ENCODE measurements around the gene ZGRF1.
A peak's percentile ranks its signal among the peaks of the same experiment; 100 is the strongest.
"Not testable (repeated sequence)": the region's sequence is repeated elsewhere in the genome, so short reads cannot be mapped to it uniquely, and the experiment has no call there.

ZGRF1 gene

DNA sequence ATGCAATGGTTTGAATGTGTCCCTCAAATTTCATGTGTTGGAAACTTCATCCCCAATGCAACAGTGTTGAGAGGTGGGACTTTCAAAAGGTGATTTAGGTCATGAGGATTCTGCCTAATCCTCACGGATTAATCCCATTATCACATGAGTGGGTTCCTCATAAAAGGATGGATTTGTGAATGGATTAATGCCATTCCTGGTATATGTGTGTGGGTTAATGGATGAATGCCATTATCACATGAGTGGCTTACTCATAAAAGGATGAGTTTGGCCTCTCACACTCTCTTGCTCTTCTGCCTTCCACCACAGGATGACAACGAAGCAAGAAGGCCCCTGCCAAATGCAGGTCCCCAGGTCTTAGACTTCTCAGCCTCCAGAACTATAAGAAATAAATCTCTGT, 90.2 kb downstream of the ZGRF1 start:
- DNase-seq = no peak

DNA sequence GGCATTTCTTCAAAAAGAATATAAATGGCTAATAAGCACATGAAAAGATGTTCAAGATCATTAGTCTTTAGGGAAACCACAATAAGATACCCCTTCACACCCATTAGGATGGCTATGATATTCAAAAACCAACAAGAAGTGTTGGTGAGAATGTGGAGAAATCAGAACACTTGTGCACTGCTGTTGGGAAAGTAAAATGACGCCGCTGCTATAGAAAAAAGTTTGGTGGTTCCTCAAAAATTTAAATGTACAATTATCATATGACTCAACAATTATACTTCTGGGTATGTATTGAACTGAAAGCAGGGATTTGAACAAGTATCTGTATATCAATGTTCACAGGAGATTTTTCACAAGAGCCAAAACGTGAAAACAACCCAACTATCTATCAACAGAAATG, 91.4 kb downstream of the ZGRF1 start:
- DNase-seq = no peak

DNA sequence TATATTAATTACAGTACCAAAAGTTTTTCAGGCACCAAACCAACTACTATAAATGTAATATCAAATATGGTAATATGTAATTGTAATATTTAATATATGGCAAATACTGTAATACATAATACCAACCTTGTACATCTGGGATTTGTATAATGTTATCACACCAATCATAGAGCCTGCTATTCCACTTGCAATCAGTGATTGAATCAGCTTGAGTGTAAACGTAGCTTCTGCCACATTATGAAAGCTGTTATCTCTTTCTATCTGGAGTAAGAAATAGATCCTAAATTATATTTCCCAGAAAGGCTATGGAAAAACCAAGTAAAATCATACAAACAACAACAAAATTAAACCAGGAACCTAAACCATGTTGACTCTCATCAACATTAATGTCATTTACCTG, 96.0 kb downstream of the ZGRF1 start:
- no peak for DNase-seq

DNA sequence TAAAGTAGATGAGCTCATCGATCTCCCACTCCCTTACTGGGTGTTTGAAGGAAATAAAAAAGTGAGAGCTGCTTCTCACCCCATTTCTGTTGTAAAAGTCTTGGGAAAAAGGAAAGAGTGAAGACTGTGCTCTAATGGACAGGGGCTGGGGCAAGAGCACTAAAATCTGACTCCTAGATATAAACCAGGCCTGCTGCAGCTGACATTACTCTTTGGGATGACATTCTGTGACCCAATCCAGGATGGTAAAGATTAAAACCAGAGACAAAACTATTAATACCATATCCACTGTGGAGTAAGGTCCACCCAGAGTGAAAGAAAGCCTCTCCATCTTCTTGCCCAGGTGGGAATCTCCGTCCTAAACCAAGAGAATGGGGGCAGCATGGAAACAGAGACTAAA, 100.6 kb downstream of the ZGRF1 start:
- no peak for DNase-seq

DNA sequence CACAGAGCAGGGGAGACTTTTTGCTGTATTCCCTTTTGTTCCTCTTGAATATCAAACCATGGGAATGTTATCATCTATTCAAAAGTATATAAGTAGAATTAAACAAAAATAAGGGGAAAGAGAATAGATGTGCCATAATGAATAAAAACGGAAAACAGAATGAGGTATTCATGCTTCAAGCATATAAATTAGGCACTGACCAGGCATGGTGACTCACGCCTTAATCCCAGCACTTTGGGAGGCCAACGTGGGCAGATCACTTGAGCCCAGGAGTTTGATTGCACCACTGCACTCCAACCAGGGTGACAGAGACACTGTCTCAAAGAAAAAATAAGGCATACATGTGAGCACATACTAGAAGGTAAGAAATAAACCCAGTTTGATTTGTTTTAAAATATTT, 104.4 kb downstream of the ZGRF1 start:
- no peak for DNase-seq

DNA sequence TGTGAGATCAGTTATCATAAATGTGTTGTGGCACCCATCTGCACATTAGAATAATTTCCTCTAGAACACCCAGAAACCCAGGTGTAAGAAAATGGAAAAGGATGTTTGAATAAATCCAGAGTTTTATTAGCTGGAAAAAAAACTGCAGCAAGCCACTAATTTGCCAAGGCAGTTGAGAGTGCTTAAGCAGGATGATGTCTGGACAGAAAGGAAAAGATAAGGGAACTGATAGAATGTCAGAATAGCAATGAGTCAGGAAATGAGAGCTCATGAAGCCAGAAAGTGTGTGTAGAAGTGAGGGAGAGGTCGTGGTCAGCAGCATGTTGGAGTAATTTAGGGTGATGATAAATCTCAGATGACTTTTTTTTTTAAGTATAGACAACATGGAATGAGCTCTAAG, 105.6 kb downstream of the ZGRF1 start:
- no peak for DNase-seq

DNA sequence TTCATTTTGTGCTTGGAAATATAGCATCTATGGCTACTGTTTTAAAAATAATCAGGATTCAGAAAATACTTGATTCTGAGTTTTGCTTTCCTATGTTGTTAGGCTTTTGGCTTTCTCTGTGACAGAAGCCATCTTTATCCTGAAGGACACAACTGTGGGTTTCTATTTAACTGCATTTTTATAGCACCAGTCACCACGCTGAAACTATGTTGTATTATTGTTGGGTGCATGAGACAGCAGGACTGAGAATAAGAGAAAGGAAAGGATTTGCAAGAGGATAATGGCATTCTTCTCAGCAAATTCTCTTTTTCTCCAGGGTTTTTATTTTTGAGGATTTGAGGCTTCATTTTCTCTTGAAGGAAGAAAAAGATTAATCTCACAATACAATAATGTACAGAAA, 110.6 kb downstream of the ZGRF1 start:
- no peak for DNase-seq

DNA sequence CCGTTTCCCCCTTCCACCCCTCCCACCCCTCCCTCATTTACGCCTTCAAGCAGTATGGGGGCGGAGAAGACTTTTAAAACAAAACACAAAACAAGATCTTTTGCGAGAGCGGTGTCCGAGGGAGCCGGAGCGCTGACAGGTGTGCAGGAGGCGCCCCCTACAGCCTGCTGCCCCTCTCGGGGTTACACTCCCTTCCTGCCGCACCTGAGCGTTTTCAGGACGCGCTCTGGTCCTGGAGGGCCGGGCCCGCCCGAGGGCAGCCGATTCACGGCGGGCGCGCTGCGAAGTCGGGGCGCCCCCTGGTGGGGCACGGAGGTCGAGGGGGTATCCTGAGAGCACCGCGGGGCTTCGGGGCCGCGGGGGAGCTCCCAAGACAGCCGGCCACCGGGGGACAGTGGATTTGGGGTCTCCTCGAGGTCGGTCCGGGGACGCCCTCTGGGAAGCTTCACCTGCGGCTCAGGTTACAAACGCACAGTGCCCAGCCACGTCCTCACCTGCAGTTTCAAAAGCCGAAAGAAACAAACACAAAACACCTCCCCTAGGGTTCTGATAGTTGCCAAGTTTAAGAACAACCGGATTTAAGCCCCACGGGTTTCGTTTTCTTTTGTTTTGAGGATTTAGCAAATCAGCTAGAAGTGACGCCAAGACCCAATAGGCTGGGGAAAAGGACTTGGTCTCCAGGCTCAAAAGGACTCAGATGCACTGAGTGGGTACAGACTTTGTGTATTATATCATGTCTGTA, 112.8 kb downstream of the ZGRF1 start:
- DNase-seq = peak; percentile 60

DNA sequence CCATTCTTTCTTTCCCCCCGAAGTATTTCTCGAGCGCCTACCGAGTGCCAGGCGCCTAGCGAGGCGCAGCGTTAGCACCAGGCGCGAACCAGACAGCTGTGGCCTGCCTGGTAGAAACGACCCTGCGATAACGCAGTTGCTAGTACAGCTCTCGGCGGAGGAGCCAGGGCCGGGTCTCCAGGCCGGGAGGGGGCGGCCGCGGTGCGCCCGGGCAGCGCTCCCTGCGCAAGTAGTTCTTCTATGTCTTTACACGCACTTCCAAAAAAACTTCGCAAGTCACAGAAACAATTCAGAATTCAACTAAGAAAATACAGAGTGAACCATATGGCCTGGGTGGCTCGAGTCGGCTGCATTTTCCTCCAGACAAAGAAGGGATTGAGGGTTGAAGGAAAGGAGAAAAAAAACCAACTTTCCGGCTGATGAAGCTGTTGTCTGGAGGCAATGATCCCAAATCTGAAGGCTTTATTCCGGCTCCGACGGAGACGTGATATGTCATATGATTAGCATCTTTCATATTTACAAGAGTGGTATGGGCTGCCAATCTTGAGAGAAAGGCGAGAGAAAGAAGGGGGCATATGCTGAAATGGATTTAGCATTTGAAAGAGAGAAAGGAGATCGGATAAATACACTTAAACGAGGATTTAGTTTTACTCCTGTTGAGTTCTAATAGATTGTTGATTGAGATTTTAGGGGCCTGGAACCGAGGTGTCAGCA, 113.5 kb downstream of the ZGRF1 start:
- DNase-seq = no peak

DNA sequence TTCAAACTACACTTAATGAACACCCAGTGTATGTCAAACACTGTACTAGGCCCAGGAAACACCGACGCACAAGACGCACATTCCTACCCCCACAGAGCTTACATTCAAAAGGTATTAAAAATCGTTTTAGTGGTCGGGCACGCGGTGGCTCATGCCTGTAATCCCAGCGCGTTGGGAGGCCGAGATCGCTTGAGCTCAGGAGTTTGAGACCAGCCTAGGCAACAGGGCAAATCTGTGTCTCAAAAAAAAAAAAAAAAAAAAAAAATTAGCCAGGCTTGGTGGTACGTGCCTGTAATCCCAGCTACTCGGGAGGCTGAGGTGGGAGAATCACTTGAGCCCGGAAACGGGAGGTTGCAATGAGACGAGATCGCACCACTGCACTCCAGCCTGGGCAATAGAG, 114.3 kb downstream of the ZGRF1 start:
- not testable (repeated sequence) for DNase-seq

DNA sequence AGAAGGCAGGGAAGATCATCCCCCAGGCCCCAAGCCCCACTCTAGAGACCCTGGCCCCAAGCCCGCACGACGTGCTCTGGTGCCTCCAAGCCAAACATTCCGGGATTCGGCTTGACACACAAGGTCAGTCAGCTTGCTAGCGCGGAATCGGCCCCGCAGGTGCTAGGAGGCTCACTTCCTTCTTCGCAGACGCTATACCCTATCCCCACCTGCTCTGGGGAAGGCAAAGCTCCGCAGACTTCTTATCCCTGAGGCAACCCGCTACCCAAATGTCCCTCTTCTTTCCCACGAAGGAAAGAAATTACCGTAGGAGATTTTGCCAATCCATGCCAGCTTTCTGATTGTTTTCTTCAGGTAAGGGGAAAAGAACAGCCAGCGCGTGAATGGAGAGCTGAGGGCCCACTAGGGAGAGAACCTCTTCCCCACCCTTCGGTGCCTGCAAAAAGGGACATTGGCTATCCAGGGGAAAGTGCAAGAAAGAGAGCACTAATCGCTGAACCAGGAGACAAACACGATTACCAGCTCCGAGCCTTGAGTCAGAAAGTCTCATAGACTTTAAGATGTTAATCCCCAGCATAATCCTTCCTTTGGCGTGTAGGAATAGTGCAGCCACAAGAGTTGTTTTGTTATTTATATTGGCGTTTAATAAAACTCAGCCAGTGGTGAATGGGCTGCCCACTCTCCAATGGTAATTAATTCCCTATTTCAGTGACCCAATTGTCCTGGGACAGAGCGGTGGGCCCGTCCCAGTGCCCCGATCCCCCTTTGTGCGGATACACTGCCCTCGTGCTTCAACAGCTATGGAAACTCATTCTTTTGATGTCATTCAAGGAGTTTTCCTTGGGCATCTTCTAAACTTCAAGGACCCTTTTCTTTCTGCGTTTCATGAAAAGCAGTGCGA, 115.3 kb downstream of the ZGRF1 start:
- DNase-seq = no peak

DNA sequence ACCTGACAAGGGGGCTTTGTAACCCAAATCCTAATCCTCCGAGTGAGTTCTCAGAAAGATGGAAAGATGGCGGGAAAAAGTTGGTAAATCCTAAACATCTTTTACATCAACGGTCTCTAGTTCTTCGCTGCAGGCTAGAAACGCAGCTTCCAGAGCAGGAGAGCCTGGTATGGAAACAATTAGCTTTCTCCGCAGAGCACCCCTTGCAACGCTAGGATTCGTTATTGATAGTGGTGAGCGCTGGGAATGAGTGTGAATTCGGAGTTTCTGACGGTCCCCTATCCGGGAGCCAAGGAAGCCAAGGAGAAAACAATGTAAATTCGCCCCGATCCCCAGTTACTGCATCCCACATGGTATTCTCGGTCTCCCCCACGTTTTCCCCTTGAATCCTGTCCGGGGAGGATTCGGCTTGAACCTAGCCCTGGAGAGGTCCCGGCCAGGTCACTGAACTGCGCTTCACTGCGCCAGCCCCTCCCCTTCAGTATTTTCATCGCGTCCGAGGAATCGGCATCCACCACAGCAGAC, 116.0 kb downstream of the ZGRF1 start:
- DNase-seq = no peak

DNA sequence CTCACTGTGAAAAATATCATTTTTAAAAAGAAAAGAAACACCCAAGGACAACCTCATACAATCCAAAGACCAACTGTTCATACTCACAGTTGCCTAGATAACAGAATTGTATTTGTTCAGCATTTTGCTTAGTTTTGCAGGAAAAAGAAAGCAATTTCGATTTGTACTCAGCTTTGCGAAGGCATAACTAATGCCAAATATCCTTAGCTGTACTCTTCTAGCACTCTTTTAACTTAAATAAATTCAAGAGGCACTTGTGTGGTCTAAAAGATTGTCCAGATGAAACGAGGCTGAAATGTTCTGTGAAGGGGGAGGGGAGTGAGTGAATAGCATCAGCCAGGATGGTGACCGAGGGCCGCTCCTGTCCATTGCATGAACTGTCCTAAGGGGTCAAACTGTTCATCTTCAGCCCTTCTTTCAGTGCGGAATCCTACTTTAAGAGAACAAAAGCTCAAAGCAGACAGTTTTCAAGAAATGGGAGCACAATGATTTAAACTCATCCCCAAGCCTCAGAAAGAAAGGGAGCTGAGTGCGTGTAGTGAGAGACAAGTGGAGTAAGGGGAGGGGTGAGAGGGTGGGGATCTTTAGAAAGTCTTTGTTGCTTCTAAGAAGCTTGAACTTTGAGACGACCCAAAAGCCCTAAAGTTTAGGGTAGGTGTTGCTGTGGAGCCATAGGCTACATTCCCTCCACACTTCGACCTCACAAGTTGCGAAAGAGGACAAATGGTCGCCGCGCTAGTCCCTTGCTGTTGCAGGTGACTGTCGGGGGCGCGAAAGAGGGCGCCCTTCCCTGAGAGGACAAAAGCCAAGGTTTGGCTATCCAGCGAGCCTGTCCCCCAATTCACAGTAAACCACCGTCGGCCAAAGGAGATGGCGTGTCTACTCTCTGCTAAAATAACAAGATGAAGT, 116.8 kb downstream of the ZGRF1 start:
- no peak for DNase-seq

DNA sequence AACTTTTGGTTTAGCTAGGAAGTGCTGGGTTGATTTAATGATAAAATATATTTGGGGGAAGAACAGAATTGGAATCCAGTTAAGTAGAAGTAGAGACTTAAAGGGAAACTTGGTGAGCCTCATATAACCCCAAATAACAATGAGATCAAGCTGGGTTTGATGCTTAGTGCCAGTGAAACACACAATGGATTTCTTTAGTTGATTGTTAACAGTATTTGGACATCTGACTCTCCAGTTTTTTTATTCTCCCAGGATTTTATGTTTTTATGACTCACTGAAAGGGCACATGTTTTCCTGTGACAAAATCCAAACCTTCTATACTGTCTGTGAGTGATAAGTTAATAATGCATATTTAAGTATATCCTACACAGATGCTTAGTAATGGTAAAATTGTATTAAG, 118.0 kb downstream of the ZGRF1 start:
- no peak for DNase-seq

DNA sequence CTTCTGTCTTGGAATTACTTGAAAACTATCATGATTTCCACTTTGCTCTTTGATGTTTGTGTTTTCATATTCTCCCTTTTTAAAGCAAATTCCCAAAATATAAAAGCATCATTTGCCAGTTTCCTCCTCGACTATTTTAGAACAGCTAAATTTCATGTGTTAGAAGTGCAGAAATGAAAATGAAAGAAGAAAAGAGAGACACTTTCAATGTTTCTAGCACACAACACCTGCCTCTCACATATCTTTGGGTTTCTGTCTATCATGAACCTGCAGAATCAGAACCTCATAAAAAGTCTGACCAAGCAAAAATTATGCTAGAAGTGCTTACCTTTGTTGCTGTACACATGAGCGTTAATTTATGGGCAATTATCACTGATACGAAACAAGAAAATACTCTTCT, 118.8 kb downstream of the ZGRF1 start:
- no peak for DNase-seq

DNA sequence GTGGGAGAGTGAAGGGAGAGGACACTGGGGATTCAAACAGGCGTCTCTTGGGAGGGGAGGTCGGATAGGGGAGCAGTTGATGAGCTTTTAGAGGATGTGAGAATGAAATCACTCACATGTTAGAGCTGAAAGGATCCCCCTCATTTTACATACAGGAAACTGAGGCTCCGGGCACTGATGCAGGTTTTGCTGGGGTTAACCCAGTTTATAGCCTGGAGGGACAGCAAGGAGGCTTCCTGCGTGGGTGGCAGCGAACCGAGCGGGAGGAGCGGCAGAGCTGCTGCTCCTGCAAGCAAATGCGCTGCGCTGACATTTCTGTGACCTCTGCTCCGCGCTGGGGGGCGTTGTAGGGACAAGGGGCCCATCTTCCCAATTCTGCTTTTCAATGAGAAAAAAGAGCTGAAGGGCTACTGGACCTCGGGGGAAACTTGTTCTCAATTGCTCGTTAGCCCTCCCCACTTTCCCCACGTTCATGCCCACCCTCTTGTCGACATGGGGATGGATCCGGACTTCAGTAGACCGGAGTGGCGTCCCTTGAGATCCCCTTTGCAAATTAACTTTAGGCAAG, 119.6 kb downstream of the ZGRF1 start:
- DNase-seq = no peak

DNA sequence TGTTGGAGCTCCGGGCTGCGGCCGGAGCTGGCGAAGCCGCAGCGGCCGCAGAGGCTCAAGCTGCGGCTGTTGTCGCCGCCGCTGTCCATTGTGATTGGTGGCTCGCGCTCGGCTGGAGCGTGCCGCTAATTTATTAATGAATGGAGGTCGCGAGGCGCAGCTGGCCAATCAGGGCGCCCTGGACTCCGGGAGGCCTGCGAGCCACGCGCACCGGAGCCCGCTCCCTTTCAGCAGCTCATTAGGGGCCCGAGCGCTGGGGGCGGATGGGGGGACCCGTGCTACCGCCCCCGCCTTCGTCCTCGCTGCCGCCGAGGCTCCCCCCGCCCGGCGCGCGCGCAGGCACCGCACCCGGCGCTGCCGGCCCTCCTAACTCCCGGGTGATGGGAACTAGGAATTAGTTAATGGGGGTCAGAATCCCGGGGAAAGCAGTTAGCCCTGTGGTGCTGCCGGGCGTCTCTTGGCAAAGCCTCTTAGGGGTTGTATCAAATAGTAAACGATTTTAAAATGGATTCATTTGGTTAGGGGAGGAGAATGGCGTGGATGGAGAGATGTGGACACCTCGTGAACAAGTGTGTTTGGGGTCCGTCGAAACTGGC, 120.1 kb downstream of the ZGRF1 start:
- DNase-seq = no peak

DNA sequence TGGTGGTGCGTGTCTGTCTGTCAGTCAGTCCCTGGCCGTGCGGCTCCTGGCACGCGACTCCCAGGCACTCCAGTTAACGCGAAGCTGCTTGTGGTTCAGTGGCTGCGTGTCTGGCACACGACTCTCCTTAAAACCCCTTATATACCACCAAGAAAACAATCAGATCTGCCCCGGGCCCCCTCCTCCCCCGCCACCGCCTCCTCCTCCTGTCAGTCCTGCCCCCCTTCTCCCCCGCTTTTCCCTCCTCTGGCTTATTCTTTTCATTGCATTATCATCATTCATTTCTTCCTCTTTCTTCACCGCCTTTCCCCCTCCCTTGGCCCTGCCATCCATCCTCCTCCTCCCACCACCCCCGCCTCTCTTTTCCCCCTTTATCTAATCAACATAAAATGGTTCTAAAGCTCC, 120.6 kb downstream of the ZGRF1 start, which contains the start of gene NEUROG2:
TSS of gene NEUROG2 (minus strand) at position 115 of the 405 bp plus-strand sequence. CDS start 705 bp downstream, outside the sequence.
- DNase-seq = no peak

DNA sequence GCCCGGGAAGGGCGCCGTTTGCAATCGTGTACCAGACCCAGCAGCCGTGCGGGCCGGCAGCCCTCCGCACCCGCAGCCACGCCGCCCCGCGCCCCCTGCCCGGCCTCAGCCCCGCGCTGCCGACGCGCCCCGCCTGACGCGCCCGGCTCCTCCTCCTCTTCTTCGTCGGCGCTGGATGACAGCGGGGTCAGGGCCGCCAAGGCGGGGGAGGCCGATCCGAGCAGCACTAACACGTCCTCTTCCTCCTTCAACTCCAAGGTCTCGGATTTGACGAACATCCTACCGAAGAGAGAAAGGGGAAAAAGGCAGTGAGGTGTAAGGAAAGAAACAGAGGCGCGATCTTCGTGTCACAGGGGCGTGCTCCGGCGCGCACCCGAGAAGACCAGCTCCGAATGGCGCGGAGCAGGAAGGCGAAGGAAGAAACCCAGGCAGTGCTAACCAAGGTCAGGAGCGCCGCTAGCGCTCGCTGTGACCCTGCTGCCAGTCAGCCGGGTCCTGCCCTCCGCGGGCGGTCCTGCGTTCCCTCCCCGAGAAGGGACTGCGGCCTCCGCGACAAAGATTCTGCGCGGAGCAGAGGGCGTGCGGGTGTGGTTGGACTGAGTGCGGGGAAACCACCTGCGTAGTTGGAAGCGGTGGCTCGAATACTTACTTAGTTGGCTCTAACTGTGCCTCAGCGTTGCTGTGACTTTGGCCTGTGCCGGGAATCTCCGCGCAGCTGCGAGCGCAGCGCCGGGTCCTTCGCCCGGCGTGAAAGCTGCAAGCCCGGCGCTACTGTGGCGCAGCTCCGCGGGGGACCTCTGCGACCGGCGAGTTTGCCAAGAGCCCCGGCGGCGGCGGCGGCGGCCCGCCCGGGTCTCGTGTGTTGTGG, 121.3 kb downstream of the ZGRF1 start:
- DNase-seq = no peak

DNA sequence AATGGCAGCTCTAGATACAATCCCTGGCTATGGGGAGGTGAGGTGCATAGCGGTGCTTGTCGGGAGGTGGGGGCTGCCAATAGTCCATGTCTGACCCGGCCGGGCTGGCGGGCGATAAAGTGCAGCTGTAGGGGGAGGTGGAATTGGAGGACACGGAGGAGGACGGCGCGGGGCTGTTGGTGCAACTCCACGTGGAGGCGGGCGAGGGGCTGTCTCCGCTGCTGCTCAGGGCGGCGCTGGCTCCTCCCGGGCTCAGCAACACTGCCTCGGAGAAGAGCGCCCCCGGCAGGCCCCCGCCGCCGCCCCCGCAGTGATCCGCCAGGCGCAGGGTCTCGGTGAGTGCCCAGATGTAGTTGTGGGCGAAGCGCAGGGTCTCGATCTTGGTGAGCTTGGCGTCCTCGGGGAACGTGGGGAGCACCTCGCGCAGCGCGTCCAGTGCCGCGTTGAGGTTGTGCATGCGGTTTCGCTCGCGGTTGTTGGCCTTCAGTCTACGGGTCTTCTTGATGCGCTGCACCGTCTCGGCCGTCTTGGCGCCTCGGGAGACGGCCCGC, 122.0 kb downstream of the ZGRF1 start:
- no peak for DNase-seq

Data from effector CD8-positive, alpha-beta T cell (primary cell).